Embryonic facial prominence (tissue), 1 donor: ENCODE data around the gene GARIN5A.

ENCODE experiments used
- DNase-seq: peaks from one replicate; pipeline ENCODE4 v3.0.0-alpha.2; 2016; ENCODE audit errors: extremely low spot score

The GARIN5A gene

DNA sequence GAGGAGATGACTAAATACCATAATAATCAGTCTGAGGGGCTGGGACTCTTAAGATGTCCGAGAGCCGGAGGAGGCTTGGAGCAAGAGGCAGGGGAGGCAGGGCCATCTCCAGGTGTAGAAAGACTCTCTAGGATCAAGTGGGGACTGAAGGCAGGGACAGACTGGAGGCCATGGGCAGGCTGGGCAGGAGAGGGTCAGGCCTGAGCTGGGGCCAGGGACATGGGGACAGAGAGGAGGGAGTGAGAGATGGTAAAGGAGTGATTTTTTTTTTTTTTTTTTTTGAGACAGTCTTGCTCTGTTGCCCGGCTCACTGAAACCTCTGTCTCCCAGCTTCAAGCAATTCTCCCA is 32.2 kb upstream of the GARIN5A start:
- DNase-seq, result no peak

DNA sequence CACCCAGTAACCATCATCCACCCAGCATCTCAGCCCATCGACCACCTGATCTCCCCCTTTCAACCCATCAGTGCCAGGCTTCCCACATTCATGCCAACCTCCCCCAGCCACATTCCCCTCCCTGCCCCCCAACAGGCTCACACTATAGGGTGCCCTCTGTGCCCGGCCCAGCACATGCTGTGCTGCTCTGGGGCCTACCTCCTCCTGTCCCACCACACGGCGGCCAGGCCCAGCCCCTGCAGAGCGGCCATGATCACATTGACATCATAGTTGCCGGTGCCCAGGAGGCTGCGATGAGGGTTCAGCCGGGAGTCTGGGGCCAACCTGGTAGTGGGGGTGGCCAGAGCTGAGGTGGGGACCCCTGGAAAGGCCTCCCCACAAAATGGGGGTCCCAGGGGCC is 30.7 kb upstream of the GARIN5A start:
- no peak for DNase-seq

DNA sequence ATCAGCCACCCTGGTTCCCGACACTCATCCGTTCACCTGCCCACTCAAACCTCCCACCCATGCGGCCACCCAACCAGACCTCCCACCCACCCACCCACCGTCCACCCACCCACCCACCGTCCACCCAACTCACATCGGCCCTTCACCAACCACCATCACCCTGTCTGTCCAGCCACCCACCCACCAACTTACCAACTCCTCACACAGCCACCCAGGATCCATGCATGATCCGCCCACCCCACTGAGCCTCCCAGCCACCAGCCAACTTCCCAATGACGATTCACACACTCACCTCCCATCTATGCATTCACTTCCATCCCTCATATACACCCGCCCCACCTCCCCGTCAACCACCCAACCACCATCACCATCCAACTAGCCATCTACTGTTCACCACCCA is 30.1 kb upstream of the GARIN5A start:
- no peak for DNase-seq

DNA sequence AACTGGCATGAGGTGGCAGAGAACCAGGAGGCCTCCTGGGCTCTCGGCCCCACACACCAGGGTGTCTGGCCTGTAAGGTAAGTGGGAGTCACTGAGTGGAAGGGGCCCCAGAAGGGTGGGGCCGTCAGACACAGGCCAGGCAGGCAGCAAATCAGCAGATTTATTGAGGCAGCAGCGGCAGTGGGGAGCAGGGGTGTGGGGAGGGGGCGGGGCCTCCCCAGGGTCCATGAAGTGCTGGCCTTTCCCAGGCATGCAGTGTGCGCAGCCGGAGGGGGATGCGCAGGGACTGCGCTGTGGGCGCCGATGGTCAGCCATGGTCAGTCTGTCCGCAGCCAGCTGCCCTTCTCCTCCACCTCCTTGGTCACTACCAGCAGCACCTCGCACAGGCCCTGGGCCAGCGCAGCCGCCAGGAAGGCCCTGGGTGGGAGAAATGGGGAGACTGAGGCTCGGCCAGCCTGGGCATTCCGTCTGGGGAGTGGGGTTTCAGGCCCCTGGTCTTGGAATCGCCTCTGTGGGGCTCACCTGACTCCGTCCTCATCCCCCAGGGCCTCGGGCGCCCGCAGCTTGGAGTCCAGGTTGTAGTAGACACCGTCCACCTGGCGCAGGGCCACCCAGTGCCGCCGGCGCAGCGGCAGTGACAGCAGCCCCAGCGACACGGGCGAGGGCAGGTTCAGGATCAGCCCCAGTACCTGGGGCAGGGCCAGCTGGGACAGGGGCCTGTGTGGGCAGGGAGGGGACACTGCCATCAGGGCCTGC is 29.4 kb upstream of the GARIN5A start:
- no peak for DNase-seq

DNA sequence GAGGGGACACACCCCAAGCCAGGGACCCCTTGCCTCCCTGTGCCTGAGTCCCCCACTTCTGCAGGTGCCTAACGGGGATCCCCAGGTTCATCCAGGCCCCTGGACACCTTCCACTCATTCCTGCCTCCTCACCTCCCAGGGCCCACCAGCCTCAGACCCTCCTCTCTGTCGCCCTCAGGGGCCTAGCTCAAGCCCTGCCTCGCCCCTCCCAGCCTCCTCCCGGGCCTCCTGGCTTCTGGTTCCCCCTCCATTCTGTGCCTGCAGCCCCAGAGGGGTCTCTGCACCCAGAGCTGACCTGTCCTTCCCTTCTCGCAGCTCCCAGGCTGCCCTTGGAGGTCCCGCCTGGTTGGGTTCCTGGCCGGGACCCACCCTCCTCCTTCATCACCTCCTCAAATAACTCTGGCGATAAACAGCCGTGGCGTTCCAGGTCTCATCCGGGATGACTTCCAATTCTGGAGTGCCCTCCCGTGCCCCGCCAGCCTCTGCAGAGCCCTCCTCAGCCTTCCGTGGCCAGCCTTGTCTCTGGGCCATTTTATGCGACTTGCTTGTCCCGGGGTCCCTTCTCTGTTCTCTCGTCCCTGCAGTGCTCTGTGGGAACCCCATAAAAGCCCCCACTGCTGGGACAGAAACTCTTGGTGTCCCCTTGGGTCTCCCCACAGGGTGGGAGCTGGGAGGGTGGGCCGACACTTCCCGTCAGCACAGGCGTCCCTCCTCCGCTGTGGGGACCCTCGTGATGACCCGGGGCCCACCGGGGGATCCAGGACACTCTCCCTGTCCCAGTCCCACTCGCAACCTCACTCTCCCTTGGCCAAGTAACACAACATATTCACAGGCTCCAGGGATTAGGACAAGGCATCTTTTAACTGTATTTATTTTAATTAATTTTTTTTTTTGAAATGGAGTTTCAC is 25.2 kb upstream of the GARIN5A start:
- no peak for DNase-seq

DNA sequence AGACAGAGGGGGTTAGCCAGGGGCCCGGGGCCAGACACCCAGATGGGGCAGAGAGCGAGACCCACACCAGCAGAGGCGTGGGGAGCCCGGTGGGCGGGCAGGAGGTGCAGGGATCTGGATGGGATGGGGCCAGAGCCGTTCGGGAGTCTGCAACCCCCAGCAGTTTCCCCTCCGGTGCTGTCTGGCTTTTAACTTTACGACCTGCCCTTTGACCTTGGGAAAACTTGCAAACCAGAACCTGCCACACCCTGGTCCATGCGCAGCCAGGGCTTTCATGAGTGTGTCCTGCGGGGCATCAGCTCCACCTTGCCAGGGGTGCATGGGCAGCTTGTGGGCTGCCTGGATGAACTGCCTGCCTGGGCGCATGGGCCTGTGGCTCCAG is 24.5 kb upstream of the GARIN5A start:
- DNase-seq, result no peak

DNA sequence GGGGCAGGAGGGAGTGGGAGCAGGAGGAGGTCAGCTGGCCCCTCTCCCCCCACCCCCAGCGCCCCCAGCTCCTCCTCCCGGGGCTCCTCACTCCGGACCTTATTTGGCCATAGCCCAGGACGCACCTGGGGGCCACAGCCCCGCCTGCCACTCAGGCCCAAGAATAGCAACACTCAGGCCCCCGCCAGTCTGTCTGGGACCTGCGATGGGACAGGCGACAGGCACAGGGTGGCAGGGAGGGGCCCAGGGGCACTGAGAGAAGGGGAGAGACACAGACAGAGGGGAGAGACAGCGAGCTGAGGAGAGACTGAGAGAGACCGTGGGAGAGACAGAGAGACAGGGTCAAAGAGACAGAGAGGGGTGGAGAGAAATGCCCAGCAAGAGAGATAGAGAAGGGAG is 24.1 kb upstream of the GARIN5A start:
- peak; percentile 4 for DNase-seq

DNA sequence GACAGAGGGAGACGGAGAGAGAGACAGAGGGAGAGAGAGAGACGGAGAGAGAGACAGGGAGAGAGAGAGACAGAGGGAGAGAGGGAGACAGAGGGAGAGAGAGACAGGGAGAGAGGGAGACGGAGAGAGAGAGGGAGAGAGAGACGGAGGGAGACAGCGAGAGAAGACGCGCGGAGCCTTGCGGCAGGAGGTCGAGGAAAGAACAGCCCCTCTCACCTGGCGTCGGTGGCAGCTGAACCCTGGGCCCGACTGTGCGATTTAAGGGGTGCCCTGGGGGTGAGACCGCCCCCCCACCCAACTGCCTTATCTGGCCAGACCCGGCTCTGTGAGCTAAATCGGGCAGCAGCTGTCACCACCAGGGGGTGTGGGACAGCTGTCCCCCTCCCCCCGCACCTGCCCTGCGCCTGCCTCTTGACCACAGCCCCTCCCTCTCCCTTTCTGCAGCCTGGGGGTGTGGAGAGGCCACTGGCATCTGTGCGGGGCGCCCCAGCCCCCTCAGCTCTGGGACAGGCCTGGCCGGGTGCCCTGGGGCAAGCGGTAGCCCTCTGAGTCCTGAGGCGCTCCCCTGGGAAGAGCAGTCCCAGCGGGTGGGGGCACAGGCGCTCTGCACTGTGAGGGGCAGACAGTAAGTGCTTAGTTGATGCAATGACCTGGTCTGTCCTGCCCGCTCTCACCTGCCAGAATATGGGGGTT is 23.6 kb upstream of the GARIN5A start:
- peak; percentile 5 for DNase-seq

DNA sequence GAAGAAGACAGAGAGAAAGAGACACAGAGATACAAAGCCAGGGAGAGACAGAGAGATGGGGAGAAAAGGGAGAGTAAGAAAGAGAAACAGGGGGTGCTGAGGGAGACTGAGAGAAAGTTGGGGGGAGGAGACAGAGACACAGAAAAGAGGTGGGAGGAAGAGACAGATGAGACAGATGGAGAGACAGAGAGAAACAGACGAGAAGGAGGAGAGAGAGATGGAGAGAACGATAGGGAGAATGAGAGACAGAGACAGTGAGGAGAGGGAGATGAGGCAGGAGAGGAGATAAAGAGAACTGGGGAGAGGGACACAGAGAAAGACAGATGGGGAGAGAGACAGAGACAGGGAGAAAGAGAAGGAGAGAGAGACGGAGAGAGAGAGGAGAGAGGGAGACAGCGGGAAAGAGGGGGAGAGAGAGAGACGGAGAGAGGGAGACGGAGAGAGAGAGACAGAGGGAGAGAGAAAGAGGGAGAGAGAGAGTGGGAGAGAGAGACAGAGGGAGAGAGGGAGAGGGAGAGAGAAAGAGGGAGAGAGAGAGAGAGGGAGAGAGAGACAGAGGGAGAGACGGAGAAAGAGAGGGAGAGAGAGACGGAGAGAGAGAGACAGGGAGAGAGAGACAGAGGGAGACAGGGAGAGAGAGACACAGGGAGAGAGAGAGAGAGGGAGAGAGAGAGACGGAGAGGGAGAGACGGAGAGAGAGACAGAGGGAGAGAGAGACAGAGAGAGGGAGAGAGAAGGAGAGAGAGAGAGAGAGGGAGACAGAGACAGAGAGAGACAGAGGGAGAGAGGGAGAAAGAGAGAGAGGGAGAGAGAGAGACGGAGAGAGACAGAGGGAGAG is 21.8 kb upstream of the GARIN5A start:
- DNase-seq, result no peak

DNA sequence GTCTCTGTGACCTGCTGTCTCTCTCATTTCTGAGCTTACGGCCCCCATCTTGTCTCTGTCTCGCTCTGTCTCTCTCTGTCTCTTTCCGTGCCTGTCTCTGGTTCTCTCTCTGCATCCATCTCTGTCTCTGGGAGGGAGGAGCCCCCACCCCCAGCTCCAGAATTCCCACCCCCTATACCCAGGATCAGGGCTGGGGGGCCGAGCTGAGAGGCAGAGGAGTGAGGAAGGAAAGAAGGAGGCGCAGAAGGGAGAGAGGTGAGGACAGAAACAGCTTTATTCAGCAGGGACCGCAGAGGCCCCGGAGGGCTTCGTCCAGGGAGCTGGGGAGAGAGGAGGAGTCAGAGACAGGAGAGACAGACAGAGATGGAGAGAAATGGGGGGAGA is 20.4 kb upstream of the GARIN5A start:
- DNase-seq, result no peak

DNA sequence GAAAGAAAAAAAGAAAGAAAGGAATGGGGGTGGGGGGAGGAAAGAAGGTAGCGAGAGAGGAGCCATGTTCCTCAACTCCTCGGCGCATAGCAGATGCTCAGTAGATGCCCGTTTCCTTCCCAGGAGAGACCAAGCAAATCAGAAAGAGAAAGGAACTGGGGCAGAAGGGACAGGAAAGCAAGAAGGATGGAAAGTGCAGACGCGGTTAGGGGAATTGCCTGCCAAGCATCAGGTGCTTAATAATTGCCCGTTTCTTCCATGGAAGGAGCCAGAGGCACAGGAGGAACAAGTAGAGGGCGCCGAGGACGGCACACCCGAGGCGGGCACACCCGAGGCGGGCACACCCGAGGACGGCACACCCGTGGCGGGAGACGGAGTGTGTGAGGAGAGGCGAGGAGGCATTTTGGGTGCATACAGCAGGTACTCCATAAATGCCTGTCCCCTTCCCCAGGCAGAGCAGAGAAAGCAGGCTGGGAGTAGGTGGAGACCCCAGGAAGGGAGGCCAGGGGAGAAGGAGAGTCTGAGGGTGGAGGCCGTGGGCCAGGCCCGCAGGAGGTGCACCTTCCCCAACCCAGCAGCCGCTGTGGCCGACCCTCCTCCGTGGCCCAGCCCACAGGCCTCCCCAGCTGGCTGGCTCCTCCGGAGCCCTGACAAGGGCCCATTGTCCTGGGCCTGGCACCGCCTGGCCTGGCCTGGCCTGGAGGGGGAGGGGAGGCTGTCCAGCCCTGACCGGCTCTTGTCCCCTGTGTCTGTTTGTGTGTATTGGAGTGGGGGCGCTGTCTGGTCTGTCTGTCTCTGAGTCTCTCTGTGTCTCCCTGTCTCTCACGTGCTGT is 19.8 kb upstream of the GARIN5A start:
- no peak for DNase-seq

DNA sequence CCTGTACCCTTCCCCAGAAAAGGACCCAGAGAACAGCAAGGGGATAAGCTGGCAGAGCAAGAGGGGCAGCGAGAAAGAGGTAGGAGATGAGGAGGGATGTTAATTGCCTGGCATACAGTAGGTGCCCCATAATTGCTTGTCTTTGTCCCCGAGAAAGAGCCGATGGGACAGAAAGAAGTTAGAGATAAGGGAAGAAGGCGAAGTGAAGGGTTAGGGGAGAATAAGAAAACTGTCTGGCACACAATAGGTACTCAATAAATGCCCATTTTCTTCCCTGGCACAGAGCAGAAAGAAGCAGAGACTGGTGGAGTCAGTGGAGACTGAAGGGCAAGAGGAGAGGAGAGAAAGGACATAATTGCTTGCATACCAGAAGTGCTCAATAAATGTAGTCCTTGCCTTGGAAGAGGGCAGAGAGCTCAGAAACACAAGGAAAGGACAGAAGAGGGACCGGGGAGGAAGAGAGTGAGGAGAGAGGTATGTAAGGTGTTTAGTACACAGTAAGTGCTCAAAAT is 18.4 kb upstream of the GARIN5A start:
- DNase-seq, result no peak

DNA sequence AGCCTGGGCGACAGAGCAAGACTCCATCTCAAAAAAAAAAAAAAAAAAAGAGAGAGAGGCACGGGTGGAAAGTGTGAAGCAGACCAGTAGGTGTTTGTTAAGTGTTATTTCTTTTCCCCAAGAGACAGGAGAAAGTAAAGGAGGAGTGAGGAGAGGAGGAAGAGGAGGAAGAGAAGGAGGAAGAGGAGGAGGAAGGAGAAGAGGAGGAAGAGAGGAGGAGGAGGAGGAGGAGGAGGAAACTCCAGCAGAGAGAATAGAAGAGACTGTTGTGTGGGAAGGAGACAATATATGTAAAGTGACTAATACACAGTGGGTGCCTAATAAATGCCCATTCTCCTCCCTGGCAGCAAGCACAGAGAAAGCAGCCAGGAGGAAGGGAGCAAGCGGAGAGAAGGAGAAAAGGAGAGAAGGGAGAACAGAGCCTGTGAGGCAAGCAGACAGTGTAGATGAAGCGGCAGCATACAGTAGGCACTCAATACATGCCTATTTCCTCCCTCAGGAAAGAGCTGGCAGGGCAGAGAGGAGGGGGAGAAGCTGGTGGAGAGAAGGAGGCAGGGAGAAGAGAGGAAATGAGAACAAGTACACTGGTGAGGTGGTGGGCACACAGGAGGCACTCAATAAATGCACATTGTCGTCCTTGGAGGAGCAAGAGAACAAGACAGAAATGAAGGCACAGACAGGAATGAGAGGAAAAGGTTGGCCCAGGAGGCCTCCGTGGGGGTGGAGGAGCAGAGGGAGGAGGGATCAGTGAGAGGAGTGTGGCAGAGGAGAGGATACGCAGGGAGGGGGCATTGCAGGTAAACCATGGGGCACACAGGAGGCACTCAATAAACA is 17.8 kb upstream of the GARIN5A start:
- no peak for DNase-seq

DNA sequence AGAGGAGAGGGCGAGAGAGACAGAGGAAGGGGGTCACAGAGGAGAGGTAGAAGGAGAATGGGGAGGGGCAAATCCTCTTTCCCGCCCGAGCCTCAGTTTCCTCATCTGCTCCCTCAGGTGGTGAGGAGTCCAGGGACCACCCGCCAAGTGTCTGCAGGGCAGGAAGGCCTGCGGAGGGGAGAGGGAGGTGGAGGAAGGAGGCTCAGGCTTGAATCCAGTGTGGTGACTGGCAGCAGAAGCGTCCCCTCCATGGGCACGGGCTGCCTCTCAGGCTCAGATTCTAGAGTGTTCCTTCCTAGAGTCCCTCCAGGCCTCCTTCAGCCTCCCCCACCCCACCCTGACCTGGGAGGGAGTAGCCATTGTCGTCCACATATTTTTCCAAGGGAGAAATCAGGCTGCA is 16.5 kb upstream of the GARIN5A start:
- no peak for DNase-seq

DNA sequence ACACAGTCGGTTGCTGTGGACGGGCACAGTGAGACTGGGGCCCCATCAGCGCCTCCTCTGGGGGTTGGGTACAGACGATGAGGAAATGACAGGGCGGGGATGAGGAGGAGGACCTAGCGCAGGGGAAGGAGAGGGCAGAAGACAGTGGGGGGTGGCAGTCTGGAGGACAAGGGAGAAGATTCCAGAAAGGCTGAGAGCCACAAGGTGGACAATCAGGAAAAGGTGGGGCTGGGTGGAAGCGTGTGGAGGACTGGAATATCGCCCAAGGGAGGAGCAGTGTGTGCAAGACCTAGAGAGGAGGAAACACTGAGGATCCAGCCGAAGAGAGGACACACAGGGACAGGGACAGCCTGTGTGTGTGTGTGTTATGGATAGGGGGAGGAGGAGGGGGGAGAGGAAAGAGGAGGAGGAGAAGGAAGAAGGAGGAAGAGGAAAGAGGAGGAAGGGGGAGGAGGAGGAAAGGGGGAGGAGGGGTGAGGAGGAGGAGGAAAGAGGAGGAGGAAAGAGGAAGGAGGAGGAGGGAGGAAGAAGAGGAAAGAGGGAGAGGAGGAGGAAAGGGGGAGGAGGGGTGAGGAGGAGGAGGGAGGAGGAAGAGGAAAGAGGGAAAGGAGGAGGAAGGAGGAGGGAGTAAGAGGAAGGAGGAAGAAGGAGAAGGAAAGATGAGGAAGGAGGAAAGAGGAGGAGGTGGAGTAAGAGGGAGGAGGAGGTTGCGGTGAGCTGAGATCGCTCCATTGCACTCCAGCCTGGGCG is 15.8 kb upstream of the GARIN5A start:
- no peak for DNase-seq

DNA sequence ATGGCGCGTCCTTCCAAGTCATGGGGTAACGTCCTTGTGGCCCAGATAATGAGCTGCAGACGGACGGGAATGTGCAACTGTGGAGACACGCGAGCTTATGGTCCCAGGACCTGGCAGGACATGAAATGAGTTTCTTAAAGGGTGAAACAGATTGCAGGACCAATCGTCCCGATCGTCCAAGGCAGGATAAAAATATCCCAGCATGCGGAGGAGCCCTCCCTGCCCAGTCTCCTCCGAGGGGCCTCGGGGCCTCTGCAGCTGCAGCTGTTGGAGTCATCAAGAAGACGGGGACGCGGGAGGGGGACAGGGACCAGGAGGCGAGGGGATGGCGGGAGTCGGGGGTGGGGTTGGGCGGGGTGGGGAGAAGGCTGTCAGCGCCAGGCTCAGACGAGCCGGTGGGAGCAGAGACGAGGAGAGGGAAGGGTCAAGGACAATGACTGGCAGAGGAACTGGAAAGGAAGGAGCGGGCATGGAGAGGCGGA is 14.4 kb upstream of the GARIN5A start:
- no peak for DNase-seq

DNA sequence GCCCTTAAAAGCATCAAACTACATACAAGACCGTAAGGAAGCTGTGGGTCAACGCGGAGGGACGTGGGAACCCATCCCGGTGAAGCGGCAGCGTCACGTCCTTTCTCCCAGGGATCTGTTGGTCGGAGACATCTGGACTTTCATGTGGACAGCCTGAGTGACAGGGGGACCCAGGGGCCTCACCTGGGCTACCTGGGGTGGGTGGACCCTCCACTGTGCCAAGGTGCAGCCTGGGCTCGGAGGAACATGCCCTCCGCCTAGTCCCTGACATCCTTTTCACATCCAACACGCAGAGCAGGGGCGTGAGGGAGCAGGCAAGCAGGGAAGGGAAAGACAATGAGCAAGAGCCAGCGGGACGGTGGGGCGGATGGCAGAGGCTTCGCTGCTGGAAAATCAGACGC is 13.8 kb upstream of the GARIN5A start:
- DNase-seq, result no peak

DNA sequence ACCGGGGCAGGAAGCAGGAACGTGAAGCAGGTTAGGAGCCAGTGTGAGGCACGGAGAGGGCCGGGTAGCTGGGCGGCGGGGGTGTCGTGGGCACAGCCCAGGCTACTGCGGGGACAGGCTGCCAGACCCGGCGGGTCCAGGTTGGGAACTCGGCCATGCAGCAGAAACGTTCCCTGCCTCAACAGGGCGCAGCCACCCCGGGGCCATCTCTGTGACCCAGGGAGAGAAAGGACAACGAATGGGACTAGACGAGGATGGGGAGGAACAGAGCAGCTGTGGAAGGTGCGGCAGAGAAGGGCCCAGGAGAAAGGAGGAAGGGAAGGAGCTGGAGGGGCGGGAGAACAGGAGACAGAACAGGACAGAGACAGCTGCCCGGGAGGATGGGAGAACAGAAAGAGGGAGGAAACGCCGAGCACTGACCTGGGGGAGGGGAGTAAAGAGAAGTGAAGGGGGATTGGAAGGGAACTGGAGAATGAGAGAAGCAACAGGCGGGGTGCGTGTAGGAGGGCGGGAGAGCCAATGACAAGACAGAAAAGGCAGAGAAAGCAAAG is 12.9 kb upstream of the GARIN5A start:
- no peak for DNase-seq
